IMR-90 (cell line): Measurements from ENCODE around the gene SIGLEC7.
"Not testable (repeated sequence)": the region's sequence is repeated elsewhere in the genome, so short reads cannot be mapped to it uniquely, and the experiment has no call there.

ENCODE experiments used
- CTCF ChIP-seq: conservative IDR thresholded peaks from 2 replicates; pipeline ENCODE4 v1.5.1; 2012; ENCODE audit warnings: mild to moderate bottlenecking, low read depth, low read length, improper control_type of control experiment
- MXI1 ChIP-seq: IDR thresholded peaks from 2 replicates; pipeline ENCODE4 v1.6.1; 2012; ENCODE audit warnings: low read depth, mild to moderate bottlenecking, low read length, moderate library complexity, borderline replicate concordance
- POLR2A ChIP-seq: IDR thresholded peaks from 2 replicates; pipeline ENCODE4 v1.6.1; 2012; ENCODE audit warnings: mild to moderate bottlenecking, low read depth, low read length

GRCh38 chr19:51142809-51143475 is 841 bp downstream of the SIGLEC7 start:
- not testable (repeated sequence) for TF ChIP-seq MXI1, POLR2A, CTCF
